Measurements from ENCODE around the gene ABCA4.
A peak's percentile ranks its signal among the peaks of the same experiment; 100 is the strongest.

The ABCA4 gene

GRCh38 chr1:94048413-94049164 is 72.4 kb downstream of the ABCA4 start:
- no peak for DNase-seq

GRCh38 chr1:94047949-94048348 is 73.0 kb downstream of the ABCA4 start:
- DNase-seq = no peak

GRCh38 chr1:94045465-94046056 is 75.4 kb downstream of the ABCA4 start:
- no peak for DNase-seq

GRCh38 chr1:94044891-94045290 is 76.1 kb downstream of the ABCA4 start:
- DNase-seq = no peak

GRCh38 chr1:94044290-94044790 is 76.6 kb downstream of the ABCA4 start:
- peak; percentile 3 to 17 for DNase-seq

- DNase-seq = no peak
These were observed 77.1 kb downstream of the ABCA4 start for GRCh38 chr1:94043738-94044289.

- DNase-seq = no peak
These were observed 78.6 kb downstream of the ABCA4 start for GRCh38 chr1:94042388-94042787.

- no peak for DNase-seq
These were observed 80.9 kb downstream of the ABCA4 start for GRCh38 chr1:94039871-94040569.

- peak; percentile 45 to 46 for DNase-seq
These were observed 81.5 kb downstream of the ABCA4 start for GRCh38 chr1:94039514-94039870.

- no peak for DNase-seq
These were observed 82.4 kb downstream of the ABCA4 start for GRCh38 chr1:94038511-94038910.

- DNase-seq = no peak
These were observed 83.3 kb downstream of the ABCA4 start for GRCh38 chr1:94037392-94038229.

GRCh38 chr1:94036730-94037129 is 84.2 kb downstream of the ABCA4 start:
- no peak for DNase-seq

- no peak for DNase-seq
These were observed 87.1 kb downstream of the ABCA4 start for GRCh38 chr1:94033849-94034248.

GRCh38 chr1:94032637-94033036 is 88.3 kb downstream of the ABCA4 start:
- DNase-seq = no peak

- no peak for DNase-seq
These were observed 89.4 kb downstream of the ABCA4 start for GRCh38 chr1:94031591-94031990.

- no peak for DNase-seq
These were observed 89.8 kb downstream of the ABCA4 start for GRCh38 chr1:94031154-94031553.

GRCh38 chr1:94029130-94029993 is 91.6 kb downstream of the ABCA4 start:
- no peak for DNase-seq

- DNase-seq = no peak
These were observed 93.0 kb downstream of the ABCA4 start for GRCh38 chr1:94027721-94028515.

- no peak for DNase-seq
These were observed 94.1 kb downstream of the ABCA4 start for GRCh38 chr1:94026619-94027380.
